Measurements from ENCODE around the gene CIDEB. TPM values are rescaled to one million over a fixed set of nuclear protein-coding genes. Genes with fewer than 3 reads are reported as not detected.

The CIDEB gene
- total and polyA plus RNA-seq, 2 of the 8 experiments (the other 6 are each of a cell fraction or from before 2014, with no cell fraction given) = 0.11 TPM; not detected in 1

GRCh38 chr14:24277606-24278321, 30.0 kb downstream of the CIDEB start:
- H3K56ac ChIP-seq (replicated peaks; ENCODE audit: insufficient read length, low read depth, low read length) = no peak overlapping the region
- no peak overlapping the region; the same call in 1 of the 2 replicates for H4K8ac ChIP-seq (ENCODE audit: extremely low read depth, insufficient read depth, low read length)
- no peak overlapping the region for H3K9ac ChIP-seq (replicated peaks in 1 of 4; ENCODE audit: extremely low read depth in 1 of 4, low read depth in 3 of 4, low read length in 3 of 4)
- no peak overlapping the region for H3K4me2 ChIP-seq (ENCODE audit: insufficient read depth in 1 of 2, low read depth in 2 of 2, low read length in 2 of 2)
- H3K18ac ChIP-seq (ENCODE audit: extremely low read depth, low read length) = no peak overlapping the region
- H3K79me2 ChIP-seq (ENCODE audit: control insufficient read depth in 1 of 2, insufficient read depth in 2 of 2, low read length in 2 of 2) = no peaks in the 10 kb centered on the region
- no peak overlapping the region for H2AFZ ChIP-seq (ENCODE audit: low read length)
- ChIA-PET CTCF (ENCODE audit: partially characterized antibody) (interaction anchor here (0.9 to 11.5 kb wide), 9 partner anchors 12 to 52 kb away, joined by 3 to 137 read pairs (median 3); partner anchors contain the start of genes DHRS1, NOP9 and TINF2), POLR2A (ENCODE audit: partially characterized antibody) (interaction anchor here (0.5 to 2.3 kb wide), 5 partner anchors 12 to 65 kb away, joined by 3 to 9 read pairs (median 3); no protein-coding TSS in a partner anchor)
- no peak overlapping the region for H2BK12ac ChIP-seq (ENCODE audit: low read depth, low read length)
- H2BK20ac ChIP-seq (ENCODE audit: low read length) = no peak overlapping the region
- H3K27me3 ChIP-seq (replicated peaks in 1 of 4; ENCODE audit: control insufficient read depth in 3 of 4, extremely low read depth in 1 of 4, insufficient read depth in 3 of 4, low read length in 3 of 4) = no peaks in the 10 kb centered on the region
- no peaks in the 10 kb centered on the region for H3K79me1 ChIP-seq (ENCODE audit: low read depth, low read length)
- H4K5ac ChIP-seq (ENCODE audit: insufficient read length, low read depth, low read length) = no peak overlapping the region
- H4K91ac ChIP-seq (replicated peaks; ENCODE audit: insufficient read length, low read length) = no peak overlapping the region
- no peak overlapping the region for H3K4me3 ChIP-seq (ENCODE audit: extremely low read depth in 1 of 4, insufficient read depth in 2 of 4, low read depth in 3 of 4, low read length in 4 of 4)
- H2AK5ac ChIP-seq (ENCODE audit: low read depth, low read length) = no peak overlapping the region
- H3K36me3 ChIP-seq (ENCODE audit: control insufficient read depth in 2 of 4, insufficient read depth in 4 of 4, low read length in 3 of 4) = no peaks in the 10 kb centered on the region
- no peak for FAIRE-seq
- no peak overlapping the region for H2BK5ac ChIP-seq (ENCODE audit: low read depth, low read length)
- H2BK15ac ChIP-seq (ENCODE audit: low read length) = no peak overlapping the region
- H3K23ac ChIP-seq (ENCODE audit: insufficient read length) = no peak overlapping the region
- H3K4ac ChIP-seq (replicated peaks; ENCODE audit: insufficient read length, low read depth, low read length) = no peak overlapping the region
- H3K23me2 ChIP-seq (ENCODE audit: low read depth, low read length) = no peaks in the 10 kb centered on the region
- H3K9me3 ChIP-seq (ENCODE audit: insufficient read depth in 2 of 2, low read depth in 1 of 2, low read length in 1 of 2) = no peaks in the 10 kb centered on the region
- H3K4me1 ChIP-seq (replicated peaks in 1 of 4; ENCODE audit: control insufficient read depth in 3 of 4, insufficient read depth in 4 of 4, low read length in 3 of 4) = no peaks in the 10 kb centered on the region
- H3K14ac ChIP-seq (ENCODE audit: insufficient read length) = no peak overlapping the region
- 87% methylated on average over 11 of the region's 11 CpGs; no CpG with 5 or more reads in 1 of the 2 experiments for WGBS, 2 experiments (ENCODE audit: extremely low coverage in 1 of 2, insufficient coverage in 1 of 2, insufficient read length in 1 of 2, insufficient replicate concordance in 2 of 2, low coverage in 1 of 2, low lambda C conversion rate in 2 of 2, missing lambda C conversion rate in 1 of 2)
- H2BK120ac ChIP-seq (replicated peaks; ENCODE audit: low read depth, low read length) = no peak overlapping the region
- DNase-seq (ENCODE audit: low read depth in 1 of 2, low spot score in 2 of 2) = no peak
- peaks cover 0 to 3% of the 10 kb centered on the region in 2 experiments for H4K20me1 ChIP-seq (replicated peaks in 1 of 2; ENCODE audit: control insufficient read depth in 1 of 2, insufficient read depth in 2 of 2, low read length in 2 of 2)
- H3K27ac ChIP-seq (ENCODE audit: low read depth, low read length) = no peak overlapping the region
- no peak for TF ChIP-seq SIX5 (IDR thresholded peaks at IDR 0.05; ENCODE audit: low read depth, low read length)
- TF ChIP-seq KDM1A (IDR thresholded peaks at IDR 0.05; ENCODE audit: borderline replicate concordance, low read length) = no peak
- no peak for TF ChIP-seq TAF1 (IDR thresholded peaks at IDR 0.05; ENCODE audit: low read depth, low read length)
- no peak for TF ChIP-seq RFX5 (IDR thresholded peaks at IDR 0.05; ENCODE audit: borderline replicate concordance, low read depth, low read length)
- TF ChIP-seq RXRA (IDR thresholded peaks at IDR 0.05; ENCODE audit: insufficient read depth, low read depth, low read length) = no peak
- TF ChIP-seq JUN (IDR thresholded peaks at IDR 0.05; ENCODE audit: low read depth, low read length) = no peak
- no peak for TF ChIP-seq CTBP2 (IDR thresholded peaks at IDR 0.05; ENCODE audit: borderline replicate concordance, insufficient read depth, insufficient read length, low read length)
- no peak for TF ChIP-seq SP1 (IDR thresholded peaks at IDR 0.05; ENCODE audit: low read depth, low read length)
- TF ChIP-seq HDAC6 (IDR thresholded peaks at IDR 0.05; ENCODE audit: low read depth, low read length) = no peak
- no peak for TF ChIP-seq SP4 (IDR thresholded peaks at IDR 0.05; ENCODE audit: low read length)
- no peak for TF ChIP-seq SP2 (IDR thresholded peaks at IDR 0.05; ENCODE audit: low read length)
- no peak for TF ChIP-seq MAFK (IDR thresholded peaks at IDR 0.05; ENCODE audit: low read depth, low read length)
- no peak for TF ChIP-seq SIN3A (conservative IDR thresholded peaks at IDR 0.05 in 1 of 2, IDR thresholded peaks at IDR 0.05 in 1 of 2; ENCODE audit: low read depth in 1 of 2, low read length in 2 of 2)
- TF ChIP-seq JUND (IDR thresholded peaks at IDR 0.05; ENCODE audit: low read length) = no peak
